HG03280 (cell line): ENCODE measurements around the gene JAM3.
"Not testable (repeated sequence)": the region's sequence is repeated elsewhere in the genome, so short reads cannot be mapped to it uniquely, and the experiment has no call there.

ENCODE experiments used
- ATAC-seq: cut with Tn5 transposase; IDR thresholded peaks from one replicate; pipeline ENCODE4 v1.9.1; 2021; ENCODE audit warnings: mild to moderate bottlenecking, moderate library complexity; ENCODE audit not compliant: unreplicated experiment

JAM3 gene

GRCh38 chr11:134098566-134099184 lies 29.8 kb downstream of the JAM3 start:
- ATAC-seq = no peak

- ATAC-seq = no peak
These were observed 31.3 kb downstream of the JAM3 start for GRCh38 chr11:134100171-134100570.

GRCh38 chr11:134101282-134101681 lies 32.4 kb downstream of the JAM3 start:
- no peak for ATAC-seq

- ATAC-seq = no peak
These were observed 41.5 kb downstream of the JAM3 start for GRCh38 chr11:134110252-134110815.

- ATAC-seq = not testable (repeated sequence)
These were observed 44.9 kb downstream of the JAM3 start for GRCh38 chr11:134113787-134114186.

- no peak for ATAC-seq
These were observed 47.3 kb downstream of the JAM3 start for GRCh38 chr11:134116210-134116609.

- no peak for ATAC-seq
These were observed 49.1 kb downstream of the JAM3 start for GRCh38 chr11:134118006-134118405.

- no peak for ATAC-seq
These were observed 50.2 kb downstream of the JAM3 start for GRCh38 chr11:134119094-134119493.

GRCh38 chr11:134120143-134120850 lies 51.4 kb downstream of the JAM3 start:
- ATAC-seq = no peak

- ATAC-seq = no peak
These were observed 52.2 kb downstream of the JAM3 start for GRCh38 chr11:134120921-134121526.

- no peak for ATAC-seq
These were observed 56.0 kb downstream of the JAM3 start for GRCh38 chr11:134124660-134125451.

GRCh38 chr11:134125507-134125906 lies 56.6 kb downstream of the JAM3 start:
- ATAC-seq = no peak

- ATAC-seq = no peak
These were observed 57.4 kb downstream of the JAM3 start for GRCh38 chr11:134126217-134126822.

GRCh38 chr11:134131628-134132244 lies 62.9 kb downstream of the JAM3 start:
- ATAC-seq = no peak

GRCh38 chr11:134132808-134133207 lies 63.9 kb downstream of the JAM3 start:
- no peak for ATAC-seq

- no peak for ATAC-seq
These were observed 65.3 kb downstream of the JAM3 start for GRCh38 chr11:134134167-134134566.

- ATAC-seq = no peak
These were observed 69.5 kb downstream of the JAM3 start for GRCh38 chr11:134138376-134138775.

- ATAC-seq = no peak
These were observed 70.5 kb downstream of the JAM3 start for GRCh38 chr11:134139303-134139872.

GRCh38 chr11:134139873-134140331 lies 71.0 kb downstream of the JAM3 start:
- no peak for ATAC-seq

- ATAC-seq = no peak
These were observed 72.2 kb downstream of the JAM3 start for GRCh38 chr11:134140961-134141490.
